ENCODE results near the gene PCNA.

- TF ChIP-seq, protein P1, sequence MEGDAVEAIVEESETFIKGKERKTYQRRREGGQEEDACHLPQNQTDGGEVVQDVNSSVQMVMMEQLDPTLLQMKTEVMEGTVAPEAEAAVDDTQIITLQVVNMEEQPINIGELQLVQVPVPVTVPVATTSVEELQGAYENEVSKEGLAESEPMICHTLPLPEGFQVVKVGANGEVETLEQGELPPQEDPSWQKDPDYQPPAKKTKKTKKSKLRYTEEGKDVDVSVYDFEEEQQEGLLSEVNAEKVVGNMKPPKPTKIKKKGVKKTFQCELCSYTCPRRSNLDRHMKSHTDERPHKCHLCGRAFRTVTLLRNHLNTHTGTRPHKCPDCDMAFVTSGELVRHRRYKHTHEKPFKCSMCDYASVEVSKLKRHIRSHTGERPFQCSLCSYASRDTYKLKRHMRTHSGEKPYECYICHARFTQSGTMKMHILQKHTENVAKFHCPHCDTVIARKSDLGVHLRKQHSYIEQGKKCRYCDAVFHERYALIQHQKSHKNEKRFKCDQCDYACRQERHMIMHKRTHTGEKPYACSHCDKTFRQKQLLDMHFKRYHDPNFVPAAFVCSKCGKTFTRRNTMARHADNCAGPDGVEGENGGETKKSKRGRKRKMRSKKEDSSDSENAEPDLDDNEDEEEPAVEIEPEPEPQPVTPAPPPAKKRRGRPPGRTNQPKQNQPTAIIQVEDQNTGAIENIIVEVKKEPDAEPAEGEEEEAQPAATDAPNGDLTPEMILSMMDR (IDR thresholded peaks at IDR 0.05) = no peak
- no peak for TF ChIP-seq ZFX (IDR thresholded peaks at IDR 0.05; ENCODE audit: borderline replicate concordance)
Measured at GRCh38 chr20:5128886-5129285, 9.1 kb upstream of the PCNA start.

Measured in 22Rv1 (cell line).